Measurements from ENCODE around the gene PSRC1. TPM values are rescaled to one million over a fixed set of nuclear protein-coding genes. Genes with fewer than 3 reads are reported as not detected.

Gene PSRC1
- total RNA-seq (2014; rRNA removed; shearing (Covaris generic)) (15.6 and 20.5 TPM in 2 replicates), polyA plus RNA-seq (2016; fragmentation: Nextera tagmentation; extraction: Ambion mirVana) (11.6 and 15.3 TPM in 2 replicates)

DNA sequence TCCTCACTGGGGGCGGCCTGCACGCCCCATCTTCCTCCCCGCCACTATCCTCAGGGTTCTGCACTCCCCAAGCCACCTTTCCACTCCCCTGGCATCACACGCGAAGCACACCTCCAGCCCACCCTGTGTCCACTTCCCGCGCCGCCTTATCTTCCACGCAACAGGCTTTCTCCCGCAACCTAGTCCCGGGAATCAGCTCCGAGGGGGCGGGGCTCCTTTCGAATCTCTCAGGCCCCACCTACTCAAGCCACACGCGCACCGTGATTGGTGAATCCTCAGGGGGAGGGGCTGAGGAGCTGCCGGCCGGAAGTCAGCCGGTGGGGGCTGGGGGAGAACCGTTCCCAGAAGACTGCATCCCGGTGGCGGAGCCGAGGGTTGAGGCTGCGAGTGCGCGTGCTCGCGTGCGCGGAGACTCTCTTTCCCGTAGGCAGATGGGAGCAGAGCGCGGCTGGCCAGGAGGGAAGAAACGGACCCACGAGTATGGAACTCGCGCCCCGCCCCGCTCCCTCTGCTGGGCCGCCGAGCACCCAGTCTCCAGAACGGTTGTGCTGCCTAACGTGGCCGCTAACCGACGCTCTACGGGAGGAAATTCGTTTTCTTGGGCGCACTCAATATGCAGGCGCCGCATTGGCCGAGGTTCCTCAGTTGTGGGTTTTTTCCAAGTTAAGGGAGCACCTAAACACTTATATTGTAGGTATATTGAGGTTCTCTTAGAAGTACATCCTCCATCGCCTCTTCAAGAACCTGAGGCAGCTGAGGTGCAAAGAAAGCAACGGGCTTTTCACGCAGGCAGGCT, at the start of gene PSRC1:
PSRC1 (minus strand) TSS at position 194 of the 796 bp plus-strand sequence.
- H3K9me3 ChIP-seq (ENCODE audit: low read depth): no peaks in the 10 kb centered on the region
- peak within 1 kb of the TSS; percentile 83 for H3K9ac ChIP-seq
- peaks cover 5% of the 10 kb centered on the region for H3K4me1 ChIP-seq (ENCODE audit: insufficient read depth)
- in situ Hi-C loops (cut with MboI): no loop called here
- peak within 1 kb of the TSS; percentile 79 for H3K27ac ChIP-seq
- peak within 1 kb of the TSS; percentile 95 for H3K4me2 ChIP-seq (ENCODE audit: unreplicated experiment)
- 1% methylated on average over 54 to 55 of the region's 56 CpGs for WGBS, 2 experiments (ENCODE audit: low coverage in 1 of 2, low lambda C conversion rate in 2 of 2, missing lambda C conversion rate in 2 of 2)
- peaks cover 7% of the 10 kb centered on the region for H3F3A ChIP-seq (ENCODE audit: insufficient read depth)
- H3K79me2 ChIP-seq (ENCODE audit: insufficient read depth): peaks cover 20% of the 10 kb centered on the region
- peak within 1 kb of the TSS; percentile 84 for H3K4me3 ChIP-seq
- H3K9me2 ChIP-seq (ENCODE audit: insufficient read depth): no peaks in the 10 kb centered on the region
- H4K20me1 ChIP-seq (ENCODE audit: insufficient read depth): no peaks in the 10 kb centered on the region
- H2AFZ ChIP-seq: peak within 1 kb of the TSS; percentile 97
- no peaks in the 10 kb centered on the region for H3K27me3 ChIP-seq (replicated peaks; ENCODE audit: insufficient read depth)
- H3K36me3 ChIP-seq (ENCODE audit: low read depth): no peaks in the 10 kb centered on the region
- TF ChIP-seq EZH2 (IDR thresholded peaks at IDR 0.05; ENCODE audit: insufficient read depth, poor library complexity, severe bottlenecking) (no peak), EZH2phosphoT487 (IDR thresholded peaks at IDR 0.05; ENCODE audit: insufficient read depth, low read depth) (no peak)
- peak; percentile 99 for DNase-seq

- H3K27ac ChIP-seq: no peak overlapping the region
These were observed 48.2 kb upstream of the PSRC1 start for GRCh38 chr1:109331113-109331512.

GRCh38 chr1:109327285-109327684, 44.3 kb upstream of the PSRC1 start:
- peak; percentile 35 for DNase-seq
- Histone ChIP-seq H3K79me2 (ENCODE audit: insufficient read depth) (no peaks in the 10 kb centered on the region), H2AFZ (no peak overlapping the region), H3K4me1 (ENCODE audit: insufficient read depth) (no peaks in the 10 kb centered on the region), H3K9me3 (ENCODE audit: low read depth) (no peaks in the 10 kb centered on the region), H3F3A (ENCODE audit: insufficient read depth) (no peaks in the 10 kb centered on the region), H3K9ac (no peak overlapping the region), H3K9me2 (ENCODE audit: insufficient read depth) (no peaks in the 10 kb centered on the region), H3K4me2 (ENCODE audit: unreplicated experiment) (no peak overlapping the region), H3K27ac (no peak overlapping the region), H3K4me3 (no peak overlapping the region), H4K20me1 (ENCODE audit: insufficient read depth) (no peaks in the 10 kb centered on the region), H3K36me3 (ENCODE audit: low read depth) (no peaks in the 10 kb centered on the region), H3K27me3 (replicated peaks; ENCODE audit: insufficient read depth) (no peaks in the 10 kb centered on the region)
- TF ChIP-seq EZH2phosphoT487 (IDR thresholded peaks at IDR 0.05; ENCODE audit: insufficient read depth, low read depth) (no peak), EZH2 (IDR thresholded peaks at IDR 0.05; ENCODE audit: insufficient read depth, poor library complexity, severe bottlenecking) (no peak)
- in situ Hi-C loops (cut with MboI): no loop called here
- WGBS, 2 experiments (ENCODE audit: low coverage in 1 of 2, low lambda C conversion rate in 2 of 2, missing lambda C conversion rate in 2 of 2): 49 to 58% methylated on average over 5 of the region's 5 CpGs

More at GRCh38 chr1:109331113-109331512, 48.2 kb upstream of the PSRC1 start:
- Histone ChIP-seq H3K4me3 (no peak overlapping the region), H2AFZ (no peak overlapping the region), H3K4me1 (ENCODE audit: insufficient read depth) (no peaks in the 10 kb centered on the region), H3K36me3 (ENCODE audit: low read depth) (no peaks in the 10 kb centered on the region), H3K4me2 (ENCODE audit: unreplicated experiment) (no peak overlapping the region), H3K9me2 (ENCODE audit: insufficient read depth) (no peaks in the 10 kb centered on the region), H3K79me2 (ENCODE audit: insufficient read depth) (no peaks in the 10 kb centered on the region), H3K27me3 (replicated peaks; ENCODE audit: insufficient read depth) (no peaks in the 10 kb centered on the region), H4K20me1 (ENCODE audit: insufficient read depth) (no peaks in the 10 kb centered on the region), H3K9me3 (ENCODE audit: low read depth) (no peaks in the 10 kb centered on the region), H3F3A (ENCODE audit: insufficient read depth) (no peaks in the 10 kb centered on the region), H3K9ac (no peak overlapping the region)
- DNase-seq: peak; percentile 14
- in situ Hi-C loops (cut with MboI): no loop called here
- TF ChIP-seq EZH2phosphoT487 (IDR thresholded peaks at IDR 0.05; ENCODE audit: insufficient read depth, low read depth) (no peak), EZH2 (IDR thresholded peaks at IDR 0.05; ENCODE audit: insufficient read depth, poor library complexity, severe bottlenecking) (no peak)

GRCh38 chr1:109322974-109323373, 40.0 kb upstream of the PSRC1 start:
- WGBS, 2 experiments (ENCODE audit: low coverage in 1 of 2, low lambda C conversion rate in 2 of 2, missing lambda C conversion rate in 2 of 2): 83 to 84% methylated on average over 6 of the region's 6 CpGs
- no peaks in the 10 kb centered on the region for H3K79me2 ChIP-seq (ENCODE audit: insufficient read depth)
- no peaks in the 10 kb centered on the region for H3K9me2 ChIP-seq (ENCODE audit: insufficient read depth)
- H3K4me3 ChIP-seq: no peak overlapping the region
- no peak for DNase-seq
- no peaks in the 10 kb centered on the region for H3K4me1 ChIP-seq (ENCODE audit: insufficient read depth)
- no peaks in the 10 kb centered on the region for H4K20me1 ChIP-seq (ENCODE audit: insufficient read depth)
- H3K9ac ChIP-seq: no peak overlapping the region
- H3K4me2 ChIP-seq (ENCODE audit: unreplicated experiment): no peak overlapping the region
- H3K36me3 ChIP-seq (ENCODE audit: low read depth): no peaks in the 10 kb centered on the region
- H3K9me3 ChIP-seq (ENCODE audit: low read depth): no peaks in the 10 kb centered on the region
- H3K27me3 ChIP-seq (replicated peaks; ENCODE audit: insufficient read depth): no peaks in the 10 kb centered on the region
- no peak overlapping the region for H3K27ac ChIP-seq
- H3F3A ChIP-seq (ENCODE audit: insufficient read depth): no peaks in the 10 kb centered on the region
- in situ Hi-C loops (cut with MboI): no loop called here
- H2AFZ ChIP-seq: no peak overlapping the region
- no peak for TF ChIP-seq EZH2phosphoT487 (IDR thresholded peaks at IDR 0.05; ENCODE audit: insufficient read depth, low read depth)
- no peak for TF ChIP-seq EZH2 (IDR thresholded peaks at IDR 0.05; ENCODE audit: insufficient read depth, poor library complexity, severe bottlenecking)
